Heart left ventricle (tissue), 13 donors: ENCODE measurements around the gene GPHA2.

ENCODE experiments used
- CTCF ChIP-seq, 12 donors: fragments of 200-600 bp; sonication (generic) in 4 of 12; IDR thresholded peaks; one replicate each; pipeline versions ENCODE4 v1.5.0 to v1.8.0; 2018 to 2022; ENCODE audit warnings: antibody characterized with exemption in 12 of 12, mild to moderate bottlenecking in 5 of 12
- POLR2A ChIP-seq, 2 donors: fragments of 450-650 bp; IDR thresholded peaks; one replicate each; pipeline ENCODE4 v1.6.1; 2017; ENCODE audit warnings: antibody characterized with exemption in 2 of 2, mild to moderate bottlenecking in 2 of 2, moderate library complexity in 2 of 2
- donor health status: ischemic (EF 13 %, LVEDD 7.1; RV severe dilation, severe dysfunction).
- donor health status: DM: no; HTN: yes; CAD: no.
- donor health status: DM: no; HTN: no; CAD: no.
- donor health status: ischemic (EF 25% LVEDD 6.9; RV normal size, moderate dysfunction).
- donor health status: ischemic (EF 25% LVEDD 5.7; RV mildly dilated, moderate dysfunction).
- donor health status: ischemic (EF 35%, LVEDD 5.7; RV mildly dilated, moderate dysfunction).
- donor health status: nonischemic (EF 11% LVEDD 7.7; RV severe dilation, severe dysfunction).
- donor health status: DM: yes; HTN: yes; CAD: no.
- donor health status: PGD.
- donor health status: ischemic (EF 29% LVEDD 5.4; RV normal size, mild dysfunction).
- donor health status: nonischemic (EF 23%, LVEDD 6.1; RV moderate dilation, normal function).

GRCh38 chr11:64947208-64947814 is 11.6 kb upstream of the GPHA2 start:
- TF ChIP-seq CTCF (IDR thresholded peaks at IDR 0.05) (peak in 3 of 12 donors; percentile 16 to 22 (median 18)), POLR2A (IDR thresholded peaks at IDR 0.05) (no peak)
